Neural cell (in vitro differentiated cells): Measurements from ENCODE around the gene COL15A1. TPM values are rescaled to one million over a fixed set of nuclear protein-coding genes. Genes with fewer than 3 reads are reported as not detected.

Experiments
- H2AFZ ChIP-seq: fragments of 200-600, 300-800 bp; sonication (generic), shearing (Covaris generic); 2 replicates; pipeline ENCODE4 v1.6.0; 2014; ENCODE audit warnings: low read depth, mild to moderate bottlenecking, antibody characterized with exemption, low read length, moderate library complexity
- H3F3A ChIP-seq: fragments of 200-600 bp; shearing (Covaris generic); 2 replicates; pipeline ENCODE4 v1.6.1; 2016; ENCODE audit warnings: mild to moderate bottlenecking, moderate library complexity, mixed read lengths, antibody characterized with exemption, low read length; ENCODE audit not compliant: insufficient read depth, poor library complexity, severe bottlenecking
- H3K27ac ChIP-seq: fragments of 200-600, 300-800 bp; sonication (generic), shearing (Covaris generic); 2 replicates; pipeline ENCODE4 v1.5.1; 2014; ENCODE audit warnings: mild to moderate bottlenecking, low read length, moderate library complexity
- H3K27me3 ChIP-seq: fragments of 300-800, 200-600 bp; sonication (generic), shearing (Covaris generic); 2 replicates; pipeline ENCODE4 v1.6.0; 2014; ENCODE audit warnings: mild to moderate bottlenecking, low read depth, low read length, moderate library complexity; ENCODE audit not compliant: insufficient read depth
- H3K36me3 ChIP-seq: fragments of 300-800, 200-600 bp; sonication (generic), shearing (Covaris generic); 2 replicates; pipeline ENCODE4 v1.5.1; 2014; ENCODE audit warnings: mild to moderate bottlenecking, antibody characterized with exemption, low read length, moderate library complexity; ENCODE audit not compliant: insufficient read depth
- H3K4me2 ChIP-seq: fragments of 300-800, 200-600 bp; sonication (generic), shearing (Covaris generic); 2 replicates; pipeline ENCODE4 v1.6.0; 2014; ENCODE audit warnings: mild to moderate bottlenecking, low read length
- H3K4me3 ChIP-seq: fragments of 300-800, 200-600 bp; sonication (generic), shearing (Covaris generic); 2 replicates; pipeline ENCODE4 v1.5.1; 2014; ENCODE audit warnings: mild to moderate bottlenecking, low read length, moderate library complexity
- H3K79me2 ChIP-seq: fragments of 200-600 bp; shearing (Covaris generic); replicated peaks from 2 replicates; pipeline ENCODE4 v1.6.0; 2014; ENCODE audit warnings: mild to moderate bottlenecking, low read length, moderate library complexity; ENCODE audit not compliant: insufficient read depth
- H3K9ac ChIP-seq: fragments of 300-800, 200-600 bp; sonication (generic), shearing (Covaris generic); 2 replicates; pipeline ENCODE4 v1.6.1; 2016; ENCODE audit warnings: mild to moderate bottlenecking, low read length, mixed read lengths
- H3K9me2 ChIP-seq: fragments of 200-600 bp; shearing (Covaris generic); 2 replicates; pipeline ENCODE4 v1.6.1; 2016; ENCODE audit warnings: mild to moderate bottlenecking, low read length, mixed read lengths; ENCODE audit not compliant: insufficient read depth
- H3K9me3 ChIP-seq: fragments of 200-600, 300-800 bp; sonication (generic), shearing (Covaris generic); 2 replicates; pipeline ENCODE4 v1.6.1; 2016; ENCODE audit warnings: mild to moderate bottlenecking, mixed run types, low read length, moderate library complexity, mixed read lengths
- H4K20me1 ChIP-seq: fragments of 200-600 bp; shearing (Covaris generic); 2 replicates; pipeline ENCODE4 v1.6.1; 2016; ENCODE audit warnings: mild to moderate bottlenecking, mixed run types; ENCODE audit not compliant: insufficient read depth
- CTCF ChIP-seq: fragments of 450-650 bp; IDR thresholded peaks from 2 replicates; pipeline ENCODE4 v1.5.1; 2014; ENCODE audit warnings: antibody characterized with exemption, mild to moderate bottlenecking, moderate library complexity; ENCODE audit not compliant: poor library complexity, severe bottlenecking
- EP300 ChIP-seq: fragments of 450-650 bp; conservative IDR thresholded peaks from 2 replicates; pipeline ENCODE4 v1.6.1; 2014; ENCODE audit warnings: antibody characterized with exemption, mild to moderate bottlenecking, moderate library complexity; ENCODE audit not compliant: poor library complexity, severe bottlenecking
- EZH2 ChIP-seq: fragments of 200-600, 300-800 bp; shearing (Covaris generic), sonication (generic); IDR thresholded peaks from 2 replicates; pipeline ENCODE4 v1.6.1; 2014; ENCODE audit warnings: antibody characterized with exemption, low read length, borderline replicate concordance, mild to moderate bottlenecking; ENCODE audit not compliant: insufficient read depth, poor library complexity, severe bottlenecking
- MXI1 ChIP-seq: fragments of 450-650 bp; conservative IDR thresholded peaks from 2 replicates; pipeline ENCODE4 v1.6.1; 2014; ENCODE audit warnings: antibody characterized with exemption, mild to moderate bottlenecking; ENCODE audit not compliant: poor library complexity, severe bottlenecking
- POLR2AphosphoS5 ChIP-seq: IDR thresholded peaks from 2 replicates; pipeline ENCODE4 v1.6.1; 2012
- RAD21 ChIP-seq: fragments of 450-650 bp; conservative IDR thresholded peaks from 2 replicates; pipeline ENCODE4 v1.6.1; 2014; ENCODE audit warnings: antibody characterized with exemption, mild to moderate bottlenecking, moderate library complexity
- SMC3 ChIP-seq: fragments of 450-650 bp; conservative IDR thresholded peaks from 2 replicates; pipeline ENCODE4 v1.6.1; 2014; ENCODE audit warnings: antibody characterized with exemption, mild to moderate bottlenecking, moderate library complexity; ENCODE audit not compliant: poor library complexity
- TAF1 ChIP-seq: IDR thresholded peaks from 2 replicates; pipeline ENCODE4 v1.6.1; 2012; ENCODE audit warnings: low read depth
- polyA plus RNA-seq: library from polyadenylated mRNA; depleted of rRNA; stranded (reverse); fragments of >200 nt; gene quantifications from 2 replicates; pipeline ENCODE4 v1.2.3, GENCODE V29; 2014
- TF ChIP-seq, protein P1 (sequence below): IDR thresholded peaks from 2 replicates; pipeline ENCODE4 v1.6.1; 2012; ENCODE audit warnings: borderline replicate concordance

COL15A1 gene
- polyA plus RNA-seq, 1 donor from 2014 or later = 2.8 TPM

GRCh38 chr9:98915599-98915998, 28.1 kb upstream of the COL15A1 start:
- no peak for TF ChIP-seq RAD21
- no peak for TF ChIP-seq SMC3
- no peak for TF ChIP-seq EP300
- TF ChIP-seq EZH2 = no peak
- TF ChIP-seq TAF1 = no peak
- TF ChIP-seq, protein P1, sequence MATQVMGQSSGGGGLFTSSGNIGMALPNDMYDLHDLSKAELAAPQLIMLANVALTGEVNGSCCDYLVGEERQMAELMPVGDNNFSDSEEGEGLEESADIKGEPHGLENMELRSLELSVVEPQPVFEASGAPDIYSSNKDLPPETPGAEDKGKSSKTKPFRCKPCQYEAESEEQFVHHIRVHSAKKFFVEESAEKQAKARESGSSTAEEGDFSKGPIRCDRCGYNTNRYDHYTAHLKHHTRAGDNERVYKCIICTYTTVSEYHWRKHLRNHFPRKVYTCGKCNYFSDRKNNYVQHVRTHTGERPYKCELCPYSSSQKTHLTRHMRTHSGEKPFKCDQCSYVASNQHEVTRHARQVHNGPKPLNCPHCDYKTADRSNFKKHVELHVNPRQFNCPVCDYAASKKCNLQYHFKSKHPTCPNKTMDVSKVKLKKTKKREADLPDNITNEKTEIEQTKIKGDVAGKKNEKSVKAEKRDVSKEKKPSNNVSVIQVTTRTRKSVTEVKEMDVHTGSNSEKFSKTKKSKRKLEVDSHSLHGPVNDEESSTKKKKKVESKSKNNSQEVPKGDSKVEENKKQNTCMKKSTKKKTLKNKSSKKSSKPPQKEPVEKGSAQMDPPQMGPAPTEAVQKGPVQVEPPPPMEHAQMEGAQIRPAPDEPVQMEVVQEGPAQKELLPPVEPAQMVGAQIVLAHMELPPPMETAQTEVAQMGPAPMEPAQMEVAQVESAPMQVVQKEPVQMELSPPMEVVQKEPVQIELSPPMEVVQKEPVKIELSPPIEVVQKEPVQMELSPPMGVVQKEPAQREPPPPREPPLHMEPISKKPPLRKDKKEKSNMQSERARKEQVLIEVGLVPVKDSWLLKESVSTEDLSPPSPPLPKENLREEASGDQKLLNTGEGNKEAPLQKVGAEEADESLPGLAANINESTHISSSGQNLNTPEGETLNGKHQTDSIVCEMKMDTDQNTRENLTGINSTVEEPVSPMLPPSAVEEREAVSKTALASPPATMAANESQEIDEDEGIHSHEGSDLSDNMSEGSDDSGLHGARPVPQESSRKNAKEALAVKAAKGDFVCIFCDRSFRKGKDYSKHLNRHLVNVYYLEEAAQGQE = no peak
- TF ChIP-seq CTCF = no peak
- no peak for TF ChIP-seq MXI1
- no peak for TF ChIP-seq POLR2AphosphoS5
- Histone ChIP-seq H3F3A (no peaks in the 10 kb centered on the region), H4K20me1 (no peaks in the 10 kb centered on the region), H3K4me2 (no peak overlapping the region), H3K27me3 (no peaks in the 10 kb centered on the region), H3K36me3 (no peaks in the 10 kb centered on the region), H3K4me3 (no peak overlapping the region), H3K9me3 (no peaks in the 10 kb centered on the region), H2AFZ (no peak overlapping the region), H3K27ac (no peak overlapping the region), H3K9me2 (no peaks in the 10 kb centered on the region), H3K9ac (no peak overlapping the region), H3K79me2 (no peaks in the 10 kb centered on the region)

DNA sequence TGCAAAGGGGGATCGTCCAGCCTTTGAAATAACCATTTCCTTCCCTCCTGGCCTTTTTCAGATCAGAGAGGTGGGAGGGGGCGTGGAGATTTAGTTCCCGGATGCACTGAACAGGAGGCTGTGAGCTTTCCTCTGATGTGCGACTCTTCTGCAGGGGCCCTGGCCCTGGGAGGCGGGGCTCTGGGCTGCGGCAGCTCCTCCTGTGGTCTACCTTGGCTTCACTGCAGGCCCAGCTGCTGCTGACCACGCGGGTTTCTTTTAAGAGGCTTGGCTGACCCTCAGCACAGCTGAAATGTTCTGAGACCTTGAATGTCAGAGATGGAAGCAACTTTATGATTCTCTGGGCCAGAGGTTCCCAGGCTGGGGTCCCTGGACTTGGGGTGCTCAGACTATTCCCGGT, 27.0 kb upstream of the COL15A1 start:
- Histone ChIP-seq H3K4me2 (no peak overlapping the region), H3K9me2 (no peaks in the 10 kb centered on the region), H3K36me3 (no peaks in the 10 kb centered on the region), H2AFZ (no peak overlapping the region), H3K9ac (no peak overlapping the region), H3K79me2 (no peaks in the 10 kb centered on the region), H3K27me3 (no peaks in the 10 kb centered on the region), H3F3A (no peaks in the 10 kb centered on the region), H3K9me3 (no peaks in the 10 kb centered on the region), H4K20me1 (no peaks in the 10 kb centered on the region), H3K27ac (no peak overlapping the region), H3K4me3 (no peak overlapping the region)
- TF ChIP-seq EP300 (no peak), EZH2 (no peak), POLR2AphosphoS5 (no peak), RAD21 (no peak), MXI1 (no peak), TAF1 (no peak), SMC3 (no peak), CTCF (no peak)
- TF ChIP-seq, protein P1 = no peak
